Lower leg skin (tissue), 4 donors: ENCODE results near the gene BBS1. TPM values are rescaled to one million over a fixed set of nuclear protein-coding genes. Genes with fewer than 3 reads are reported as not detected.

Source experiments
- DNase-seq, 2 donors: peaks; one replicate each; pipeline ENCODE4 v3.0.0-alpha.2; 2019; ENCODE audit warnings: low spot score in 2 of 2
- H3K4me3 ChIP-seq: fragments of 200-600 bp; sonication (generic); 2 replicates; pipeline ENCODE4 v1.5.1; 2017; ENCODE audit warnings: mild to moderate bottlenecking, low read depth; ENCODE audit not compliant: poor library complexity, severe bottlenecking
- CTCF ChIP-seq, 3 donors: fragments of 450-650 bp; IDR thresholded peaks; one replicate each; pipeline ENCODE4 v1.5.1; 2016; ENCODE audit warnings: antibody characterized with exemption in 3 of 3, mild to moderate bottlenecking in 3 of 3, moderate library complexity in 2 of 3
- POLR2A ChIP-seq, 2 donors: fragments of 450-650 bp; IDR thresholded peaks; one replicate each; pipeline ENCODE4 v1.6.1; 2016 to 2017; ENCODE audit warnings: antibody characterized with exemption in 2 of 2, mild to moderate bottlenecking in 1 of 2, moderate library complexity in 1 of 2
- WGBS, 2 donors: methylation state at CpG; one replicate each; pipeline ENCODE4 v1.1.5; 2018; 5-methylcytosine and 5-hydroxymethylcytosine counted together
- intact Hi-C: fragments of 100-400 bp; cut with DNase I; formaldehyde crosslinking; loops from one replicate; pipeline ENCODE4 v1.15.0; 2023; ENCODE audit warnings: low total_unique reads
- total RNA-seq, 4 donors: library from RNA; depleted of rRNA; stranded (reverse); fragments of >200 nt; gene quantifications; one replicate each; pipeline ENCODE4 v1.1.0, GENCODE V29; 2016

The BBS1 gene
- total RNA-seq, 4 donors from 2014 or later, result 27.4 to 51.6 (median 37.1) TPM

GRCh38 chr11:66555416-66555815 lies 45.0 kb downstream of the BBS1 start:
- WGBS, 2 donors, result 64 to 71% methylated on average over 3 of the region's 3 CpGs
- intact Hi-C loops, result no loop called here
- no peak overlapping the region for H3K4me3 ChIP-seq
- no peak for DNase-seq
- TF ChIP-seq CTCF (IDR thresholded peaks at IDR 0.05), result no peak
- no peak for TF ChIP-seq POLR2A (IDR thresholded peaks at IDR 0.05)

- no peak overlapping the region for H3K4me3 ChIP-seq
- DNase-seq, result no peak
- intact Hi-C loops, result no loop called here
- TF ChIP-seq POLR2A (IDR thresholded peaks at IDR 0.05) (no peak), CTCF (IDR thresholded peaks at IDR 0.05) (no peak)
- whole genome bisulfite sequencing, 2 donors, result 83 to 87% methylated on average over 6 of the region's 7 CpGs
These were observed 45.7 kb downstream of the BBS1 start for GRCh38 chr11:66556086-66556485.

- DNase-seq, result no peak
- 89 to 92% methylated on average over 16 to 20 of the region's 24 CpGs for WGBS, 2 donors
- TF ChIP-seq POLR2A (IDR thresholded peaks at IDR 0.05) (no peak), CTCF (IDR thresholded peaks at IDR 0.05) (no peak)
- intact Hi-C loops, result no loop called here
- H3K4me3 ChIP-seq, result no peak overlapping the region
These were observed 47.4 kb downstream of the BBS1 start for GRCh38 chr11:66557733-66558326.

GRCh38 chr11:66559142-66559865 lies 48.9 kb downstream of the BBS1 start:
- H3K4me3 ChIP-seq, result no peak overlapping the region
- TF ChIP-seq POLR2A (IDR thresholded peaks at IDR 0.05) (no peak), CTCF (IDR thresholded peaks at IDR 0.05) (no peak)
- no peak for DNase-seq
- intact Hi-C loops, result no loop called here
- 16 to 21% methylated on average over 17 to 24 of the region's 50 CpGs for WGBS, 2 donors

- no peak for TF ChIP-seq POLR2A (IDR thresholded peaks at IDR 0.05)
- no peak for TF ChIP-seq CTCF (IDR thresholded peaks at IDR 0.05)
- H3K4me3 ChIP-seq, result no peak overlapping the region
- intact Hi-C loops, result no loop called here
- WGBS, 2 donors, result 73 to 77% methylated on average over 23 to 27 of the region's 27 CpGs
- no peak for DNase-seq
These were observed 49.6 kb downstream of the BBS1 start for GRCh38 chr11:66559866-66560676.
